ENCODE measurements around the gene SULT1A2.
"Not testable (repeated sequence)": the region's sequence is repeated elsewhere in the genome, so short reads cannot be mapped to it uniquely, and the experiment has no call there.

SULT1A2 gene

GRCh38 chr16:28554634-28555423 lies 42.0 kb downstream of the SULT1A2 start:
- no peak for DNase-seq

DNA sequence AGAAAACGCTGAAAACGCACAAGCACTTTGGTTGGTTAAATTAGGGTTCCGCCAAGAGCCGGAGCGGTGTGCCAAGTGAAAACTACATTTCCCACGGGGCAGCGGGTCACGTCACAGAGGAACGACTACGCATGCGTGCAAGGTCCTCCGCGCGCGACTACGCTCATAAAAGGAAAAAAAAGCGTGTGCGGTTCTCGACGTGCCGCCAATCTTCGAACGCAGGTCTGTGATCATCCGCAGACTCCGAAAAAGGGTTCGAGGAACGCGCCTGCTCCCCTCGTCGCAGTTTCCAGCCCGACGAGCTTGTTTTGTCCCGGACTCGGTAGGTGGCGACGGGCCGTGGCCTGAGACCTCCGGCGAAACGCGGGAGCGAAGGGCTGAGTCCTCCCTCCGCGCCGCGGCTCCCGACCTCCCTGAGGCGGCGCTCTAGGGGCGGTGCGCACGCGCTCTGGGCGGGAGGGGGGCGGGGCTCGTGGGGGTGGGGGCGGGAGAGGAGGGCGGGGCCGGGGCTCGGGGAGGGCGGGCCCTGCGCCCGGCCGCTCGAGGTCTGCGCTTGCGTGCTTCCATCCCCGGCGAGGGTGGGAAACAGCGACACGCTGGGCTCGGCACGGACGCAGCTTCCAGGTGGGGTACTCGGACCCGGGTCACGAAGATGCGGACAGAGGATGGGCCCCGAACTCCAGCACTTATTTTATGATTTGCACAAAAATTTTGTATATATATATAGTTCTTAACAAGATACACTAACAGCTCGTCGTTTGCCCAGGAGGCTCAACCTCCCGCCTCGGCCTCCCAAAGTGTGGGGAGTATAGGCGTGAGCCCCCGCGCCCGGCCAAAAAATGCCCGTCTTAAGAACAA lies 42.8 kb downstream of the SULT1A2 start, which contains the start of gene SGF29:
SGF29 (plus strand) TSS at position 145 of the 858 bp plus-strand sequence. CDS start 27,150 bp downstream, outside the sequence.
- peak; percentile 88 for DNase-seq

GRCh38 chr16:28549301-28549899 lies 47.5 kb downstream of the SULT1A2 start:
- DNase-seq = no peak

DNA sequence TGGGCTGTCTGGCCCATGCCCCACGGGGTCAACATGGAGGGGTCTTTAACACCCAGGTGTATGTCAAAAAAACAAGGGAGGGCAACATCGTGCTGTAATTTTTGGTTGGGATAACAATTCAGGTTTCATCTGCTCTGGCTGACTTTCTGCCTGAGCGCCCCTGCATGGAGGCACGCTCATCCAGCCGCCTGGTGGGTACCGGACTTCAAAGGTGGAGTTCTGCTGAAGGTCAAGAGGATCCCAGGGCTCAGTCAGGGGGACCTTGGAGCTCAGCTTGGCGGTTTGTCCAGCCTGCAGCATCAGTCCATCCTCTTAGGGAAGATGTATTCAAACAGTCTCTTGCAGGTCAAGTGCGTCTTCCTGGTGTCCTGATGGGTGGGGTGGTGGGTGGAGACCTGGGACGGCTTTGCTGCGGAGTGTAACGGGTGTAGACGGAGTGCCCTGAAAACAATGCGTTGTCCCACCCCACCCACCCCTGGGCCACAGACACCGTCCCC lies 48.5 kb downstream of the SULT1A2 start:
- no peak for DNase-seq

- no peak for DNase-seq
Observed at GRCh38 chr16:28546626-28547025, 50.2 kb downstream of the SULT1A2 start.

- not testable (repeated sequence) for DNase-seq
Observed at GRCh38 chr16:28545964-28546363, 50.9 kb downstream of the SULT1A2 start.

- no peak for DNase-seq
Observed at GRCh38 chr16:28544998-28545397, 51.9 kb downstream of the SULT1A2 start.

- DNase-seq = no peak
Observed at GRCh38 chr16:28543072-28543471, 53.8 kb downstream of the SULT1A2 start.

- DNase-seq = no peak
Observed at GRCh38 chr16:28542646-28543045, 54.2 kb downstream of the SULT1A2 start.

Measured in activated effector memory CD4-positive, alpha-beta T cell treated with Interleukin-2 at 50 U/mL for 16 hours (primary cell).